VCaP (cell line): ENCODE results near the gene BRD7.

Experiments used
- H3K27ac ChIP-seq: fragments of 450-650 bp; 2 replicates; pipeline ENCODE4 v1.5.1; 2017
- TF ChIP-seq, protein P1 (sequence below): fragments of 450-650 bp; conservative IDR thresholded peaks from 2 replicates; pipeline ENCODE4 v1.5.1; 2017; ENCODE audit warnings: mild to moderate bottlenecking, moderate library complexity

Gene BRD7

DNA sequence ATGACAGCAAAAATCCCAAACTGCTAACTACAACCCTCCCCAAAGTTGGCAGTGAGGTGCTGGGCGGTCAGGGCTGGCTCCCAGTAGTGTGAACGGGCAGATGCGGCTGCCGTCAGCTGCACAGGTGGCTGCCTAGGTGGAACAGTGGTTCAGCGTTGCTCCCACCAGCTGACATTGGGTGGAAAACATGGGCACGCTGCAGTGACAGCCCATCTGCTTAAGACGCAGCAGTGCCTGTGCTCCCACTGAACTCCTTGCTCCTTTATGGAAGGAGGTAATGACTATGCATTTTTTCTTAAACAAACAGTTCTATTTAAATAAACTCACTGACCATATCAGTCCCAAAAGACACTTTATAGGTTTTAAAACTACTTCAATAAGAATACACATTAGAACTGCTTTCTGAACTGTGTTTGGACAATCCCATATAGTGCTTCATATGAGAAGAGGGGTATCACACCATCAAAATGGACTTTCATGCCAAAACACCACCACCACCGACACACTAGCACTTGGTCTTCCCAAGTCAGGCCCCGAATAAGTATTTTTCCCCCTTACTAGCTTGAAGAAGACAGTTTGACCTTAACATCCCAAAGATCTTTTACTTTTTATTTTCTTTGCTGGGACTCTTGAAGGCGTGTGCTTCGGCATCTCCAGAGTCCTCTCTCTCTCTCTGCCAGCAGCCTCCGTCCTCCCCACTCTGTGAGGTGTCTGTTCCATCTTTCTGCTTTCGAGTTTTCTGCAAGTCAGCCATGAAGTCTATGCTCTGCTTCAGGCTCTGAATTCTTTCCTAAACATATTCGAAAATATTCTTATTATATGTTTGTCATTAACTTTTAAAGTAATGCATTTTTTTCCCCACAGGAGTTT is 34.4 kb downstream of the BRD7 start:
- no peak overlapping the region for H3K27ac ChIP-seq
- TF ChIP-seq, protein P1, sequence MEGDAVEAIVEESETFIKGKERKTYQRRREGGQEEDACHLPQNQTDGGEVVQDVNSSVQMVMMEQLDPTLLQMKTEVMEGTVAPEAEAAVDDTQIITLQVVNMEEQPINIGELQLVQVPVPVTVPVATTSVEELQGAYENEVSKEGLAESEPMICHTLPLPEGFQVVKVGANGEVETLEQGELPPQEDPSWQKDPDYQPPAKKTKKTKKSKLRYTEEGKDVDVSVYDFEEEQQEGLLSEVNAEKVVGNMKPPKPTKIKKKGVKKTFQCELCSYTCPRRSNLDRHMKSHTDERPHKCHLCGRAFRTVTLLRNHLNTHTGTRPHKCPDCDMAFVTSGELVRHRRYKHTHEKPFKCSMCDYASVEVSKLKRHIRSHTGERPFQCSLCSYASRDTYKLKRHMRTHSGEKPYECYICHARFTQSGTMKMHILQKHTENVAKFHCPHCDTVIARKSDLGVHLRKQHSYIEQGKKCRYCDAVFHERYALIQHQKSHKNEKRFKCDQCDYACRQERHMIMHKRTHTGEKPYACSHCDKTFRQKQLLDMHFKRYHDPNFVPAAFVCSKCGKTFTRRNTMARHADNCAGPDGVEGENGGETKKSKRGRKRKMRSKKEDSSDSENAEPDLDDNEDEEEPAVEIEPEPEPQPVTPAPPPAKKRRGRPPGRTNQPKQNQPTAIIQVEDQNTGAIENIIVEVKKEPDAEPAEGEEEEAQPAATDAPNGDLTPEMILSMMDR = no peak

DNA sequence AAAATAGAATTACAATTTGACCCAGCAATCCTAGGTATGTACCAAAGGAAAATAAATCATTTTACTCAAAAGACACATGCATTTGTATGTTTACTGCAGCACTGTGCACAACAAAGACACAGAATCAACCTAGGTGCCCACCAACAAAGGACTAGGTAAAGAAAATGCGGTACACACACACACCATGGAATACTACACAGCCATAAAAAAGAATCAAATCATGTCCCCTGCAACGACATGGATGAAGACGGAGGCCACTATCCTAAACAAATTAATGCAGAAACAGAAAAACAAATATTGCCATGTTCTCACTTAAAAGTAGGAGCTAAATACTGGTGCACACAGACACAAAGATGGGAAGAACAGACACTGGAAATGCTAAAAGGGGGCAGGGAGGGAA is 36.2 kb downstream of the BRD7 start:
- H3K27ac ChIP-seq = no peak overlapping the region

DNA sequence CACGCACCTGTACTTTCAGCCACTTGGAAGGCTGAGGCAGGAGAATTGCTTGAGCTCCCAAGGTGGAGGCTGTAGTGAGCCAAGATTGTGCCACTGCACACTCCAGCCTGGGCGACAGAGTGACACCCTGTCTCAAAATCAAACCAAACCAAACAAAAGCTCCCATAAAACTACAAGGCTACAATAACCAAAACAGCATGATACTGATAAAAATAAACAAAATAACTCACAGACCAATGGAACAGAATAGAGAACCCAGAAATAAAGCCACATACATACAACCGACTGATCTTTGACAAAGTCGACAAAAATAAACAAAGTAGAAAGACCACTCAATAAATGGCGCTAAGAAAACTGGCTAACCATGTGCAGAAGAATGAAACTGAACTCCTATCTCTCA is 37.2 kb downstream of the BRD7 start:
- TF ChIP-seq, protein P1 = no peak
- H3K27ac ChIP-seq = no peak overlapping the region

More for the DNA sequence above, 36.2 kb downstream of the BRD7 start:
- TF ChIP-seq, protein P1 = no peak

DNA sequence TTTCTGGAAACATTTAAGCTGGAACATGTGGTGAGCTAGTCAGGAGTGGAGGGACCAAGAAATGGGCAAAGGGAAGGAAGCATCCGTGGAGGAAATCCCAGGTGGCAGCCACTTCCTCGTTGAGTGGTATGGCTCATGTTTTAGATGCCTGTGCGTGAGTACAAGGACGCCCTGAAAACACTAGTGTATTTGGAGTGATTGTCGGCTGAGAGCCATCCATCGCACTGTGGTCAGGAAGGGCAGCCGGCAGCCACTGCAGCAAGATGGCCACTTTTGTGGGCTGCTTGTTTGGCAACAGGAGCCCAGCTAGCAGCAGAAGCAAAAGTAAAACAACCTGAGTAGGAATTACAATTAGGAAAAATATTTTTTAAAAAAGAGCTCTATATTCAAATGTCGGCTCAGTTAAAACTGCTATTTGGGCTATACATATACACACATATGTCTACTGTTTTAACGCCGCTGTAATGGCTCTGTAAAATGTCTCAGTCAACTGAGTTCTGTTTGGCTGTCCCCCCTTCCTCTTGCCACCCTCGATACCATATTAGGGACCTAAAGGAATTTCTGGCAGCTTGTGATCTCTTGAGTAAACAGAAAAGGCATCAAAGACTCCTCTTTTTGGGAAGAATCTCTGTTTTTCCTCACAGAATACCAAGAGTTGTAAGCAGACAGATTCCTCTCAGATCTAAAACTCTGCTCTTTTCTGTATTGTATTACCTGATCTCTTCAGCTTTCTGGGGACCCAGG is 39.2 kb downstream of the BRD7 start:
- no peak overlapping the region for H3K27ac ChIP-seq
- TF ChIP-seq, protein P1 = no peak

DNA sequence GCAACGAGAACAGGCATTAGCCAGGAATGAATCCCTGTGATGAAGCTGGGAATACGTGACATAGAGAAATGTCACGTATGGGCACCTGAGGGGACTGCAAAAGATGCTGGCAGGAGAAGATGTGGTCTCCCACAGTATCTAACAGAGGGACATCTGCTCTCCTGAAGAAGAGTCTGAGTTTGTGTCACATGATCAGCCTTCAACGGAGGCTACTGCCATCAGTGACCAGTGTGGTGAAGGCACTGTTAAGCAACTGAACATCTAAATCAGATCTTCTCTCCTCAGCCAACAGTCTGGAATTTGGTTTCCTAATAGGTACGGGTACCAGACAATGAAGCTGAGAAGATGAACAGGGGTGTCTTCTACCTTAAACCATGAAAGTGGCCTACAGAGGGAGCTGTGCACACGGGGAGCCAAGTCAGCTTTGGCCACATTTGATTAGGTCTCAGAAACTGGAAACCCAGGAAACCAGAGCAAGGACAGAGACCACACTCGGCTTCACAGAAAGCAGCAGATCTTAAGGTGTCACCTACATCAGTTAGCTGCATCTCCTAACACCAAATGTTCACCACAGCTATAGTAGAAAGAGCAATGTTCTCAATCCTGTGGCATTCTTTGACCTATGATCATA is 41.8 kb downstream of the BRD7 start:
- no peak overlapping the region for H3K27ac ChIP-seq
- TF ChIP-seq, protein P1 = peak; percentile 68

DNA sequence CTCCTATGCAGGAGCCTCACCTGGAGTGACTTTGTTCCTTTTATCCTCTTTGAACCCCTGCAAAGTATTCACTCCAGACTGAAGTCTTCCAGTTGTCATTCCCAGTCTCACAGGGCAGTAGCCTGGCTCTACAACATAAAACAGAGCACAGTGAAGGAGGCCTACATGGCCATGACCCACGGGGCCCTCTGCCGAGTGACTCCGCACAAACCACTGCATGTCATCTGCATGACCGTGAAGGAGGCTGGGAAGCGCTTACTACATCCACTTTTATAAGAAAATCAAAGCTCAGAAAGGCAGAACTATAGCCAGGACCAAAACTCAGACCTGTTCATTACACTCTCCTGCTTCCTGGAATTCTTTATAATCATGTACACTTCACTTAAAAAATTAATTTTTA is 42.5 kb downstream of the BRD7 start:
- no peak overlapping the region for H3K27ac ChIP-seq
- TF ChIP-seq, protein P1 = no peak

DNA sequence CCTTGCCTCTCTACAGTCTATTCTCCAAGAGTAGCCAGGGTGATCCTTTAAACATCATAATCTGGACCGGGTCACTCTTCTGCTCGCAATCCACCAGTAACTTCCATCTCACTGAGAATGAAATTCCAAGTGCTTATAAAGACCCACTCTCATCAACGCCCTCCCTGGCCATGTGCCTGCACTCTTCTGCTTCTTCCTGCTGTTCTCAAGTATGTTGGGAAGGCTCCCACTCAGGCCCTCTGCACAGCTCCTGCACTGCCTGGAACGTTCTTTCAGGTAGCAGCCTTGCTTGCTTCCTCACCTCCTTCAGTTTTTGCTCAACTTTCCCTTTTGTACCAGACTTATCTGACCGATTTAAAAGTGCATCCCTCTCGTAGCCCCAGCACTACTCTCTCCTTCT is 44.4 kb downstream of the BRD7 start:
- TF ChIP-seq, protein P1 = no peak
- H3K27ac ChIP-seq = no peak overlapping the region
